ENCODE data around the gene NHERF1. TPM values are rescaled to one million over a fixed set of nuclear protein-coding genes. Genes with fewer than 3 reads are reported as not detected.

The NHERF1 gene
- total RNA-seq, 1 donor from 2014 or later = 297 TPM

GRCh38 chr17:74790161-74791058 lies 42.0 kb downstream of the NHERF1 start:
- peak; percentile 60 for ATAC-seq

GRCh38 chr17:74792586-74793105 lies 44.2 kb downstream of the NHERF1 start:
- ATAC-seq = no peak

- no peak for ATAC-seq
These were observed 47.0 kb downstream of the NHERF1 start for GRCh38 chr17:74795327-74796020.

GRCh38 chr17:74796211-74796610 lies 47.8 kb downstream of the NHERF1 start:
- no peak for ATAC-seq

- ATAC-seq = no peak
These were observed 48.4 kb downstream of the NHERF1 start for GRCh38 chr17:74796866-74797265.

- ATAC-seq = no peak
These were observed 49.4 kb downstream of the NHERF1 start for GRCh38 chr17:74797824-74798223.

- ATAC-seq = no peak
These were observed 49.8 kb downstream of the NHERF1 start for GRCh38 chr17:74798239-74798707.

- no peak for ATAC-seq
These were observed 50.7 kb downstream of the NHERF1 start for GRCh38 chr17:74799097-74799496.

- no peak for ATAC-seq
These were observed 52.1 kb downstream of the NHERF1 start for GRCh38 chr17:74800531-74800930.

GRCh38 chr17:74801896-74802295 lies 53.5 kb downstream of the NHERF1 start:
- peak; percentile 82 for ATAC-seq

- ATAC-seq = no peak
These were observed 55.0 kb downstream of the NHERF1 start for GRCh38 chr17:74803388-74803930.

GRCh38 chr17:74803971-74804370 lies 55.5 kb downstream of the NHERF1 start:
- no peak for ATAC-seq

- ATAC-seq = no peak
These were observed 56.3 kb downstream of the NHERF1 start for GRCh38 chr17:74804683-74805082.

- ATAC-seq = no peak
These were observed 57.2 kb downstream of the NHERF1 start for GRCh38 chr17:74805591-74805991.

- no peak for ATAC-seq
These were observed 57.9 kb downstream of the NHERF1 start for GRCh38 chr17:74806334-74806733.

GRCh38 chr17:74807441-74807840 lies 59.0 kb downstream of the NHERF1 start:
- ATAC-seq = no peak

GRCh38 chr17:74807925-74808324 lies 59.5 kb downstream of the NHERF1 start:
- ATAC-seq = no peak

GRCh38 chr17:74808714-74809430 lies 60.4 kb downstream of the NHERF1 start:
- no peak for ATAC-seq

GRCh38 chr17:74810699-74811485 lies 62.5 kb downstream of the NHERF1 start:
- ATAC-seq = no peak

GRCh38 chr17:74812109-74813009 lies 63.9 kb downstream of the NHERF1 start:
- ATAC-seq = no peak

GRCh38 chr17:74814453-74814852 lies 66.0 kb downstream of the NHERF1 start:
- ATAC-seq = no peak

Measured in esophagus mucosa (tissue), 1 donor.